Measurements from ENCODE around the gene CDK11A.
A peak's percentile ranks its signal among the peaks of the same experiment; 100 is the strongest.
"Not testable (repeated sequence)": the region's sequence is repeated elsewhere in the genome, so short reads cannot be mapped to it uniquely, and the experiment has no call there.

Gene CDK11A

DNA sequence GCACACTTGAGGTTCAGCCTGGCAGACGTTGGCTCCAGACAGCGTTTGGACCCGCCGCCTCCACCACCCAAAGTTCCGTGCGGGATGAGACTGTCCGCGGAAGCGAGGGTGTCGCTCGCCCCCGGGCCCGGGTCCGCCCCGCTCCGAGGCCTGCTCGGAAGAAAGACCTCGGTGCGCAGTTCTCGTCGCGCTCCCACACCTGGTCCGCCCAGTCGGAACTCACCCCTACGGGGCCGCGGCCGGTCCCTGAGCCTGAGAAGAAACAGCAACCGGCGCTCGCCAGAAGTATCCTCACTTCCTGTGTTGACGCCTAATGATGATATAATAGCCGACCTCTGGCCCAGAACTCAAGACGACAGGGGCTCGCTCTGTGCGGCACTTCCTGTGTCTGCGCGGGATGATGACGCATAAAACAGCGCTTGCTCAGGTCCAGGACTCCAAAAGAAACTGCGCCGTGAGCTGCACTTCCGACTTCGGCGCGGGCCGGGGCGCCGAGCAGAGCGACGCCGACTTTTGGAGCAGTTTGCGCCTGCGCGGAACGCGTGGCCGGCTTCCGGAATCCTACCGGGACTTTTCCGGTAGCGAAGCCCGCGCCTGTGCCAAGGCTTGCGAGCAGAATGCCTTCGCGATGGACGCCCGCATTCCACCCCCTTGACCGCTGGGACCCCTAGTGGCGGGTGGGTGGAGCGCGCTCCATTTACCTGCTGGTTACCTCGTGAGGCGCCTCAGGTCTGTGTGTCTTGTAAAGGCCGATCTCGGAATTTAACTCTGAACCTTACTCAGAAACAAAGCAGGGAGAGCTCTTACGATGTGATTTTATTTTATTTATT lies at the start of gene CDK11A:
TSS of gene CDK11A (minus strand) at position 323 of the 830 bp plus-strand sequence. CDS start 1,539 bp downstream, outside the sequence.
- intact Hi-C loops (cut with DNase I), result not testable (repeated sequence)
- DNase-seq, result peak; percentile 90 to 100 (median 98)

DNA sequence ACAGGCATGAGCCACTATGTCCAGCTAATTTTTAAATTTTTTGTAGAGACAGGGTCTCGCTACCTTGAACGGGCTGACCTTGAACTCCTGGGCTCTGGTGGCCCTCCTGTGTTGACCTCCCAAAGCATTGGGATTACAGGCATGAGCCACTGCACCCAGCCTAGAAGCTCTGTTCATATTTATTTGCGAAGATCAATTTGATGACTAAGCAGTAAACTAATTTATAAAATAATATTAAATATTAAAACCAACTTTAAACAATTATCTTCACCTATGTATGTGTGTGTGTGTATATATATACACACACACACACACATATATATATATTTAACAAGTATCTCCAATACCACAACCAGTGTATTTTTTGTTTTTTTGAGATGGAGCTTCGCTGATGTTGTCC lies 49.7 kb upstream of the CDK11A start:
- no peak for DNase-seq
- intact Hi-C loops (cut with DNase I), result no loop called here

GRCh38 chr1:1771096-1771495 lies 46.9 kb upstream of the CDK11A start:
- no peak for DNase-seq
- intact Hi-C loops (cut with DNase I), result no loop called here

GRCh38 chr1:1770102-1770501 lies 45.9 kb upstream of the CDK11A start:
- intact Hi-C loops (cut with DNase I), result no loop called here

GRCh38 chr1:1768249-1768992 lies 44.3 kb upstream of the CDK11A start:
- intact Hi-C loops (cut with DNase I), result no loop called here
- no peak for DNase-seq

More at GRCh38 chr1:1770102-1770501, 45.9 kb upstream of the CDK11A start:
- DNase-seq, result no peak

DNA sequence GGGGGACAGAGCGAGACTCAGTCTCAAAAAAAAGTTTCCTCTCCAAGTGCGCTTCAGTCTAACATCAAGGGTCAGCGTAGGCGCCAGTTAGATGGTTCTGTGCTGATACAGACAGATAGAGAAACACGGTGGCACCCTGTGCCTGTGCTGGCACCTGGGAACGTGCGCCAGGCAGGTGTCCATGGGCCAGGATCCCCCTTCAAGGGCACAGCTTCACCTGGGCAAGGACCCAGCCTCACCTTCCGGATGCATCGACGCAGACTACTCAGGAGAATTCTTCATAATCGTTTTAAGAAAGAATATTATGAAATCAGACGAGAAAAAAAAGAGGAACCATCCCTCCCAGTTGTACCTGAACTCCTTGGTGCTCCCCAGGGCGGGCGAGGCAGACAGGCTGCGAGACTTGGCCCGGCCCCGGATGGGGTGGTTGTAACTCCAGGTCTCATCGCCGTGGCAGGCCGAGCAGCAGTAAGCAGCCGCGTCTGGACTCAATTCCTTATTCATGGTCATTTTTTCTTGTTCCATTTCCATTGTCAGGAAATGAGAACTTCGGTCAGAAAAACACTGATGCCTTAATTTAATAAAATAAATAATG lies 40.8 kb upstream of the CDK11A start:
- DNase-seq, result peak in 1 of 42 donors; percentile 30
- intact Hi-C loops (cut with DNase I), result no loop called here

DNA sequence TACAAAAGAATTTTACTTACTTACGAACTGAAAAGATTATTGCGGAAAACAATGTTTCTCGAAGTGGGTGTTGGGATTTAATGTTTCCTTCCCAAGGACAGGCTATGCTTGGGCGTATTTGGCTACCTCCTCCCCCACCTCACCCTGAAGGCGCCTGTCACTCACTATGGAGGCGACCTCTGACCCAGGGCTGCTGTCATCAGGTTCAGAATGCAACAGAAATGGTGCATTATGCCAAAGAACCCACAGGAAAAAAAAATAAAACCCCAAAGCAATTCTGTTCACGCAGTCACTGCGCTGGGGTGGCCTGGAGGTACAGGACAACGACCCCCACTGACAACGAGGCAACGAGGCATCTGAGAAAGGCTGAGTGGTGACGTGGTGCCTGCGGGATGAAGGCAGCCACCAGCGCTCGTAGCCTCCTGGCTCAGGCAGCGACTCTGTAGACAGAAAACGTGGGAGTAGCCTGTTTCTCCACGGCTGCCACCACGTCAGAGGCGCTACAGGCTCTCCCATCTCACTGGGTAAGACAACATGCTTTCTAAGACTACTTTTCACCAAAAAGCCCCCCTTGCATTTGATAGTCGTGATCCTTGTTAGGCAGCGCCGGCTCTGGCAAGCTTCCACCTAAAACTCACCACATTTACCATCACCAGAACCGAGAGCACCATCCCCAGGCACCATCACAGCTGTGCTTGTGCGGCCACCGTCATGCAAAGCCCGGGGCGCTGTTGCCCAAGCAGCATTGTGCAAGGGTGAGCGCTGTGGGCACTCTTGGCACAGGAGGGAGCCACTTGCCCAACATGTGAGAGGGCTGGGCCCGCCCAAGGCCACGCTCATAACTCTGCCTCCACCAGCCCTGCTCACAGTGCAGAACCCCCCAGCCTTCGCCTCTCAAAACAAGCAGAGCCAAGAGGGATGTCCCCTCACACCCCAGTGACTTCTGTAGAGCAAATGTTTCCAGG lies 39.8 kb upstream of the CDK11A start:
- intact Hi-C loops (cut with DNase I), result no loop called here
- peak in 40 of 42 donors; percentile 32 to 86 (median 64) for DNase-seq

- DNase-seq, result peak in 2 of 42 donors; percentile 1 to 19
Observed at GRCh38 chr1:1761504-1762376, 37.6 kb upstream of the CDK11A start.

GRCh38 chr1:1760715-1761114 lies 36.6 kb upstream of the CDK11A start:
- DNase-seq, result no peak
- intact Hi-C loops (cut with DNase I), result no loop called here

More at GRCh38 chr1:1761504-1762376, 37.6 kb upstream of the CDK11A start:
- intact Hi-C loops (cut with DNase I), result no loop called here

GRCh38 chr1:1760345-1760650 lies 36.1 kb upstream of the CDK11A start:
- intact Hi-C loops (cut with DNase I), result no loop called here
- DNase-seq, result peak in 1 of 42 donors; percentile 10

DNA sequence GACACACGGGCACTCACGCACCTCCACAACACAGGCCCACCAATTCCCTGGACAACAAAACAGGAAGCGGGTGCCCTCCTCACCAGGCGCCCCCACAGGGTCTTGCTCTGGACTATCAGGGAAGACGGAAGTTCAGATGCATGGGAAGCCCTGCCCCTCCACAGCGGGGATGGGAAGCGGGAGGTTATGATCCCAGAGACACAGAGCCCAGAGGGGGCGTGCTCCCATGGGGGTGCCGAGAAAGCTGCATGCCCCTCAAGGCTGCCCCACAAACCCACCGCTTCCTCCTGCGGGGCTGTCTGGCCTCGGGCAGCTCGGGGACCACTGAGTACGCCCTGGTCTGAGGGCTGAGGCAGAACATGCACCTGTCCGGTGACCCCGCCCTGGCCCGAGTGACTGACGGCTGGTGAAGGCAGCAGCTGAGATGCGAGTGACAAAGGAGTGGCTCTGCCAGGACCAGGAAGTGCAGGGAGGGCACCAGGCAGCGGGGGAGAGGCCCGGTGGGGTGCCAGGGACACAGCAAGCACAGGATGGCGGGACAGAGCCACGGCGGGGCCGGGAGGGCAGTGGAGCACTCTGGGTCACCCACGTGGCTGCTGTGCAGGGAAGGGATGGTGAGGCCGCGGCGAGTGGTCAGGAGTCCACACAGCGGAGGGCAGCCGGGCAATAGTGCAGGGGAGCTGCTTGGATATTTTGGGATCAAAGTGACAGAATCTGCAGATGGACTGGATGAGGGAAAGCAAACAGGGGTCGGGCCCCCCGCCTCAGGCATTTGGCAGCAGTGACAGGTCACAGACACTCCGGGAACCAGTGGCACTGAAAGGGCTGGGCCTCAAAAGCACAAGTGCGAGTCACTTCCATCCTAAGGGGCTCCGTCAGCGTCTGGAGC lies 35.5 kb upstream of the CDK11A start:
- DNase-seq, result peak in 1 of 42 donors; percentile 22
- intact Hi-C loops (cut with DNase I), result no loop called here

DNA sequence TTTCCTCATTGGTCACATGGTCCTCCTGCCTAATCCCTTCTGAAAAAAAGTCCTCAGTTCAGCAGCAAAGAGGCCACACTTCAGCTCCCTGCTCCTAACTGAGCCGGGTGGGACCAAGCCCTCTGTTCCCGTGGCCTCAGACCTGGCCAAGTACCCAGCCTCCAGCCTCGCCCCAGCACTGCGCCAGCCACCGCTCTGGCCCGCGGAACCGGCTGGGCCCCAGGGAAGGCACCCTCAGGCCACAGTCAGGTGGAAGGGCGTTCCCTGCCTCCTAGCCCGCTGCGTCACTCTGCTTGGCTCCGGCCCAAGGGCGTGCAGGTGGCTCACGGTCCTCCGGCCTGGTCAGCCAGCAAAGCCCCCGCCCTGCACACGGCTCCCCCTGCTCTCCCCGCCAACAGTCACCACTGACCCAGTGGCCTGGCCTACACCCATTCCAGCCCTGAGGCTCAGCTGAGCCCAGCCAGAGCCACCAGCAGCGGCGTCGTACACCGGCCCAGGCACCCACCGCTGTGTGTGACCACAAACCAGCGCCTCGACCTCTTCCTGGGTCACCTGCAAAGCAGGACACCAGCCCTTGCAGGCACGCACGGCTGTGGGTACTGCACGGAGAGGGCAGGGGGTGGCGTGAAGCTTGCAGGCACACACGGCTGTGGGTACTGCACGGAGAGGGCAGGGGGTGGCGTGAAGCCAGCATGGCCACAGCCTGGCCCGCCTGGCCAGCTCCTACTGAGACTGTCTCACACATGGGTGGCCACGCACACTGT lies 34.7 kb upstream of the CDK11A start:
- intact Hi-C loops (cut with DNase I), result no loop called here
- DNase-seq, result peak in 2 of 42 donors; percentile 10 to 26

DNA sequence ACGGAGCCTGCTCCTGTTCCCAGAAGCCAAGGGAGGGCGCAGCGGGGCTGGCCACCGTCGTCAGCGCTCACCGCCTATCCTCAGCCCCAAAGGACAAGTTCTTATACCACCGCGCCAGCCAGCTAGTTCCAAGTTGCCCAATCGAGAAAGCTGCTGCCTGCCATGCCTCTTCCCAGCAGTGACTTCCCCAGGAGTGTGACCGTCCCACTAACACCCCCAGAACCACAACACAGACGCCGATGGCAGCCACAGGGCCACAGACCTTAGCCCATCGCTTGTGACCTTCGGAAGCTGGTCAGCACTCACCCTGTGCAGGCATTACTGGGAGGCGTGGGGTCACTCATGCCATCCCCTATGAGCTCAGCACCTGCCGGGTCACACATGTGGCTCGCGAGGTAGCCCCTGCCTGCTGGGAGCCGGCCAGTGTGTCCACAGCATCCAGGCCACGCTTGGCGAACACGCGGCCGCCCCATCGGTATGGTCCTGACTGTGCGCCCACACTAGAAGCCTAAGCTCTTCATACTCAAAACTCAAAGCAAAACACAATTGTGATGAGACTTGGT lies 34.0 kb upstream of the CDK11A start:
- DNase-seq, result peak in 1 of 42 donors; percentile 28
- intact Hi-C loops (cut with DNase I), result no loop called here

DNA sequence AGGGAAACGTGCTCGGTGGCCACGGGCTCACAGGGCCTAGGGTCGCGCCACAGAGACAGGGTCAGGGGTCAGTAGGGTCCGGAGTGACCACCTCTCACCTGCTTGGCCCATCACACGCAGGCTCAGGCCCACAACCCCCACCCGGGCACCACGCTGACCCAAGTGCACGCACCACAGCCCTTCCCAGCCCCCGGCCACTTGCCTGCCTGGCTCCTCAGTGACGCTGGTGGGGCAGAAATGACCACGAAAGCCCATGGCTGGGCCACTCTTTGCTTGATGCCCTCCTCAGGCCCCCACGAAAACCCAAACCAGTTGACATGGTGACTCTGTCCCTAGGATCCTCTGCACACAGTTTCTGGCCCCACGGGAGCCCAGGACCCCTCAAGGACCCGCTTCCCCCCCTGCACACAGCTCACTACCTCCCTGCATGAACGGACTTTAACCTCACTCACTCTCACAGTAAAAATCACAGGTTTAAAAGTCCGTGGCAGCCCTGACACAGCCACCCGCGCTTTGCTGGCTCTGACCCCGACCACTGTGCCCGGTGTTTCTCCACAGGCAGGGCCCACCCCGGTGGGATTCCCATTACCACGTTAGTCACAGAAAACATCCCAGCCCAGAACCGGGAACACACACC lies 33.4 kb upstream of the CDK11A start:
- intact Hi-C loops (cut with DNase I), result no loop called here
- peak in 1 of 42 donors; percentile 19 for DNase-seq

Data from head of caudate nucleus (tissue), 42 donors.